ENCODE measurements around the gene BICDL1.

- TF ChIP-seq CTCF (IDR thresholded peaks at IDR 0.05) (no peak), POLR2A (IDR thresholded peaks at IDR 0.05) (no peak)
These were observed 120.7 kb downstream of the BICDL1 start for GRCh38 chr12:120109570-120110267.
